A673 (cell line): ENCODE data around the gene SYT9. TPM values are rescaled to one million over a fixed set of nuclear protein-coding genes. Genes with fewer than 3 reads are reported as not detected.

ENCODE experiments used
- BruUV-seq: library from RNA; stranded (reverse); fragments of 400-500 nt; replicated peaks from 2 replicates; lab custom pipeline; 2021; lab: Mats Ljungman, UMichigan
- CTCF ChIA-PET: fragments of 300-600 bp; sonication (Branson Sonifier 250); formaldehyde crosslinking; loops from one replicate; lab custom pipeline; 2022; ENCODE audit warnings: antibody characterized with exemption; lab: Charles Lee
- POLR2A ChIA-PET: fragments of 300-600 bp; sonication (Branson Sonifier 250); formaldehyde crosslinking; loops from one replicate; lab custom pipeline; 2022; ENCODE audit warnings: antibody characterized with exemption; ENCODE audit not compliant: low non-redundant PET; lab: Charles Lee
- DNase-seq: peaks from one replicate; pipeline ENCODE4 v3.0.0-alpha.2; 2015; ENCODE audit warnings: low spot score
- H3K27ac ChIP-seq: fragments of 200-600 bp; sonication (generic); 2 replicates; pipeline ENCODE4 v1.5.1; 2016; ENCODE audit warnings: mixed run types, low read depth, mild to moderate bottlenecking, mixed read lengths, antibody characterized with exemption, low read length; ENCODE audit not compliant: poor library complexity, severe bottlenecking
- H3K27me3 ChIP-seq: fragments of 200-600 bp; sonication (generic); replicated peaks from 2 replicates; pipeline ENCODE4 v1.6.1; 2017; ENCODE audit warnings: mixed run types, low read depth, mild to moderate bottlenecking, mixed read lengths, antibody characterized with exemption, low read length; ENCODE audit not compliant: insufficient read depth, poor library complexity
- H3K36me3 ChIP-seq: fragments of 200-600 bp; sonication (generic); 2 replicates; pipeline ENCODE4 v1.6.1; 2016; ENCODE audit warnings: mixed run types, mild to moderate bottlenecking, mixed read lengths, antibody characterized with exemption, low read length; ENCODE audit not compliant: insufficient read depth, poor library complexity, severe bottlenecking
- H3K4me1 ChIP-seq: fragments of 200-600 bp; sonication (generic); 2 replicates; pipeline ENCODE4 v1.6.1; 2017; ENCODE audit warnings: mixed run types, mild to moderate bottlenecking, mixed read lengths, antibody characterized with exemption, low read length; ENCODE audit not compliant: insufficient read depth, poor library complexity, severe bottlenecking
- H3K4me3 ChIP-seq: fragments of 200-600 bp; sonication (generic); 2 replicates; pipeline ENCODE4 v1.5.1; 2016; ENCODE audit warnings: low read depth, mixed run types, mild to moderate bottlenecking, mixed read lengths, low read length; ENCODE audit not compliant: poor library complexity, severe bottlenecking
- H3K9me3 ChIP-seq: fragments of 200-600 bp; sonication (generic); 2 replicates; pipeline ENCODE4 v1.6.1; 2016; ENCODE audit warnings: mixed run types, low read depth, mild to moderate bottlenecking, mixed read lengths, antibody characterized with exemption, low read length; ENCODE audit not compliant: poor library complexity, severe bottlenecking
- CTCF ChIP-seq: fragments of 300-800, 200-600 bp; sonication (generic); conservative IDR thresholded peaks from 2 replicates; pipeline ENCODE4 v1.5.1; 2017; ENCODE audit warnings: low read depth, mild to moderate bottlenecking, antibody characterized with exemption, low read length, moderate library complexity, mixed read lengths
- EZH2 ChIP-seq: fragments of 200-600 bp; sonication (generic); IDR thresholded peaks from 2 replicates; pipeline ENCODE4 v1.6.1; 2017; ENCODE audit warnings: borderline replicate concordance, low read depth, mild to moderate bottlenecking, mixed read lengths, antibody characterized with exemption, low read length; ENCODE audit not compliant: poor library complexity, severe bottlenecking
- intact Hi-C: fragments of 100-400 bp; cut with micrococcal nuclease; formaldehyde crosslinking; loops from one replicate; pipeline ENCODE4 v1.10.0; 2022; ENCODE audit not compliant: unreplicated experiment
- total RNA-seq: library from RNA; stranded (reverse); gene quantifications from 2 replicates; pipeline ENCODE4 v1.2.3, GENCODE V29; 2021

SYT9 gene
- total RNA-seq, 1 experiment from 2014 or later, result not detected

- no TSS peak for BruUV-seq
- intact Hi-C loops, result loop anchor here (5.0 to 10.0 kb wide), 3 partner anchors 89 to 339 kb away; no protein-coding TSS in a partner anchor
- TF ChIP-seq EZH2 (no peak), CTCF (peak; percentile 50)
- no peaks in the 10 kb centered on the region for H3K4me1 ChIP-seq
- H3K4me3 ChIP-seq, result no peak overlapping the region
- ChIA-PET POLR2A (no interaction called here), CTCF (interaction anchor here (0.6 to 1.1 kb wide), 3 partner anchors 85 to 338 kb away, joined by 3 to 5 read pairs (median 3); no protein-coding TSS in a partner anchor)
- no peaks in the 10 kb centered on the region for H3K9me3 ChIP-seq
- no peaks in the 10 kb centered on the region for H3K36me3 ChIP-seq
- DNase-seq, result peak; percentile 40
- no peaks in the 10 kb centered on the region for H3K27me3 ChIP-seq
- no peak overlapping the region for H3K27ac ChIP-seq
These were observed 101.4 kb downstream of the SYT9 start for GRCh38 chr11:7353100-7353499.

- Histone ChIP-seq H3K36me3 (no peaks in the 10 kb centered on the region), H3K4me1 (no peaks in the 10 kb centered on the region), H3K27ac (no peak overlapping the region), H3K4me3 (no peak overlapping the region), H3K9me3 (no peaks in the 10 kb centered on the region), H3K27me3 (no peaks in the 10 kb centered on the region)
- DNase-seq, result no peak
- POLR2A ChIA-PET, result no interaction called here
- no TSS peak for BruUV-seq
- no peak for TF ChIP-seq CTCF
- CTCF ChIA-PET, result no interaction called here
- intact Hi-C loops, result no loop called here
These were observed 113.0 kb downstream of the SYT9 start for GRCh38 chr11:7364660-7365059.

GRCh38 chr11:7367803-7368202, 116.1 kb downstream of the SYT9 start:
- H3K36me3 ChIP-seq, result no peaks in the 10 kb centered on the region
- BruUV-seq, result no TSS peak
- H3K27me3 ChIP-seq, result no peaks in the 10 kb centered on the region
- POLR2A ChIA-PET, result no interaction called here
- DNase-seq, result no peak
- no peak overlapping the region for H3K27ac ChIP-seq
- H3K4me3 ChIP-seq, result no peak overlapping the region
- H3K4me1 ChIP-seq, result no peaks in the 10 kb centered on the region
- intact Hi-C loops, result no loop called here
- CTCF ChIA-PET, result no interaction called here
- no peaks in the 10 kb centered on the region for H3K9me3 ChIP-seq
- TF ChIP-seq EZH2, result no peak
- no peak for TF ChIP-seq CTCF
